HG03066 (cell line): Measurements from ENCODE around the gene BRPF3.

Experiments used
- ATAC-seq: cut with Tn5 transposase; IDR thresholded peaks from one replicate; pipeline ENCODE4 v1.9.1; 2021; ENCODE audit warnings: low read depth; ENCODE audit not compliant: unreplicated experiment

BRPF3 gene

DNA sequence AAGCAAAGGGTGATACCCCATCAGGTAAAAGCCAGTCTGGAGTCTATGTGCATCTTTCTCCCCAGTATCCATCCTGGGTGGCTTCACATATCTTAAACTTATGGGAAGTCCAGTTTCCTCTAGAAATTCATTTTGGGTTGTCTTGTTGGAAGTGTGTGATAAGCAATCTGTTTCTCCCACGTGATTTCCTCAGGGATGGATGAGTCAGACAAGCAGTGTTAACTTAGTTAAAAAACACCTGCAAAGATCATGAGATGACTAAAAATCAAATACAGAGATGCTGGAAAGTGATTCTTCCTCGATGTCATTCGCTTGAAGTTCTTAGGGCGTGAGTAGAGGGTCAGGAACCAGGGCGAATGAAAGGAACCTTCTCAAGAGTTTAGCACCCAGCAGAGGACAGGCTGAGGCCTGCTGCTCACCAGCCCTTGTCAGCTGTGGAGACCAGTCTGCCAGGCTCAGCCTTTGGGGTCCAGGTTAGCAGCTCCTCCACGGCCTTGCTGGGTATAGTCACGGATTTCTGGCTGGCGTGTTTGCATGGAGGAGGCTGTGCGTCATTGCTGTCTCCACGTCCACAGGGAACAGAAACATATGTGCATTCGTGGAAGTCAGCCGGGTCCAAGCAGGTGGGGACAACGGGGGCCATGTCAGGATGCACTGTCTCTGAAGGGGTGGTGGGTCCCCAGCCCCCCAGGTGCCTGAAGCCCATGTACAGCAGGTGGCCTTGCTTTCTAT lies 70.5 kb downstream of the BRPF3 start:
- no peak for ATAC-seq

DNA sequence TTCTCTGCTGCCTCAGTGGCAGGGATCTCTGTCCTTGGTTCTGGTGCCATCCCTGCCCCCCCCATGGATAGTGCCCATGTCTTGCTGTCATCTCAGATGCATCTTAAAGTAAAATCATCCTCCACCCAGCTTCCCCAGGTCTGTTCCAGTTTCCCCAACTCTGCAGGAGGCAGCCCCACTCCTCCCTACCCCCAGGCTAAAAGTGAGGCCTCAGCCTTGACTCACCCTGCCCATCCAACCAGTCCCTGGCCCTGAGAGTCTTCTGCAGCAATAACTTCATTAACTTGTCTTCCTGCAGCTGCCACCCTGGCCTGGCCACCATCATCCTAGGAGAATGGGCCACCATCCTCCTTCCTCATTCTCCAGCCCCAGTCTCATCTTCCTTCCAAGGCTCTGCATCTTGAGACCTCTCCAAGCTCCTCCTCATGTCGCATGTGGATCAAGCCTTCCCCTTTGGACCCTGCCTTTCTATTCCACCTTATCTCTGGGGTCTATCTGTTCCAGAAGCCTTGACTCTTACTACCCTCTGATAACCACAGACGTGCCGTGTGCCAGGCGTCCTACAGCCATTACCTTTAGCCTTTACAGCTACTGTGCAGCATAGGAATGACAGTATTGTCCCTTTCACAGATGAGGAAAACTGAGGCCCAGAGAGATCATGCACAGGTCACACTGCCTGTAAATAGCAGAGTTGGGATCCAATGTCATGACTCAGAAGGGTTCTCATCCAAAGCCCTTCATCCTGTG lies 71.4 kb downstream of the BRPF3 start:
- no peak for ATAC-seq

DNA sequence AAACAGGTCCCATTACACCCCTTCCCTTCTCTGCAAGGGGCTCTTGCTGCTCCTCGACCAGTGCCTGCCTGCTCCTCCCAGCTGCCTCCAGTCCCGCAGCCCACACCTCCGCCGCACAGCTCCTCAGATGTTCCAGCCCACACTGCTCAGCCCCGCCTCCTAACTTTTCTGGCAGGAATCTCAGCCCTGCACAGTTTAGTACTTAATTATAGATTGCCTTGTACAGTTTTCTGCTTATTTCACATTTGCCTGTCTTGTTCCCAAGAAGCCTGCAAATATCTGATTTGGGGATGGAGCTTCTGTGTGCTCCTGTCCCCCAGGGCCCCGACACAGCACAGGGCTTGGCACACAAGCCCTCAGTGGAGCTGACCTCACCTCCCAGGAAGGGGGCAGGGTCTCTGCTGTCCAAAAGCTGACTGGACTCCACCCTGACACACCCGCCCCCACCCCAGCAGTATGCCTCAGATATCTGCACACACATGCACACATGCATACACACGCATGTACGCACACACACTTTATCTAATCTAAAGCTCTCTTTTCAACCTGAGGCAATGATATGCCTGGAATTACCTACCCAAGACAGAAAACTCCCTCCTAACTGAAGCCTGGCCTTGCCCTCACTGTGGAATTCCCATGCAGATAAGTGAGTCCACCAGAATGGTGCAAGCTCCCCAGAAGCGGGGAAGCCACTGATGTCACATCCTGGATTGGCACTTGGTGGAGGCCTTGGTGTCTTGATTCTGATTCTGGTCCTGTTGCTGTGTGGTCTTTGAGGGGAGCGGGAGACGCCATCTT lies 72.1 kb downstream of the BRPF3 start:
- ATAC-seq = no peak

DNA sequence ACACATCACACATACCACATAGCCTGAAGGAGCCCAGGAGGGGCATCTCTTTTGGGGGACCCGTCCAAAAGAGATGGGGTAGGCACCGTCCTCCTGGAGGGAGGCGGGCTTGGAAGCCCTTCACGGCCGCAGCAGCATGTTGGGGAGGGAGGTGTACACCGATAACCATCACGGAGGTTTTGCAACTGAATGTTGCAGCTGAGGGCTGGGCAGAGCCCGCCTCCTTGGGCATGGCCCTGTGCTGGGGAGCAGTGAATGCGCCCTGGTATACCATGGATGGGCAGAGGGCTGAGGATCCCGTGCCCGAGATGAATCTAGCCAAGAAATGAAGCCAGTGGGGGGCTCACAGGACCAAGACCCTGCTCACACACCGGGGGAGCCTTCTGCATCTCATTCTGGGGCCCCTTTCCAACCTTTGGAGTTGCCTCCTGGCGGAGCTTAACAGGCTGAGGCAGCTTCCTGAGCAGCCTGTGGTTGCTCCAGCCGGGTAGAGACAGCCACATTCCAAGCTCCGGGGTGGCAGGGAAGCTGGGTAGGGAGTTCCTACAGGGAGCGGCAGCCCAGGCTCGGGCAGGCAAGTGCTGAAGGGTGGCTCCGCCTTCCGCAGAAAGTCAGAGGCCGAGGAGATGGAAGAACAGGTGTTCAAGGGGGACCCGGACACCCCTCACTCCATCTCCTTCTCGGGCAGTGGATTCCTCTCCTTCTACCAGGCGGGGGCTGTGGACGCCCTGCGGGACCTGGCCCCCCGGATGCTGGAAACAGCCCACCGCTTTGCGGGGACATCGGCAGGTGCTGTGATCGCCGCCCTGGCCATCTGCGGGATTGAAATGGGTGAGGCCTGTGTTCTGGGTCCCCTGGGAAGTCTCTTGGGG lies 73.5 kb downstream of the BRPF3 start, which contains the start of gene PNPLA1:
TSS of gene PNPLA1 (plus strand) at position 227 of the 872 bp plus-strand sequence. CDS start at position 627, 400 bp downstream.
- ATAC-seq = no peak

DNA sequence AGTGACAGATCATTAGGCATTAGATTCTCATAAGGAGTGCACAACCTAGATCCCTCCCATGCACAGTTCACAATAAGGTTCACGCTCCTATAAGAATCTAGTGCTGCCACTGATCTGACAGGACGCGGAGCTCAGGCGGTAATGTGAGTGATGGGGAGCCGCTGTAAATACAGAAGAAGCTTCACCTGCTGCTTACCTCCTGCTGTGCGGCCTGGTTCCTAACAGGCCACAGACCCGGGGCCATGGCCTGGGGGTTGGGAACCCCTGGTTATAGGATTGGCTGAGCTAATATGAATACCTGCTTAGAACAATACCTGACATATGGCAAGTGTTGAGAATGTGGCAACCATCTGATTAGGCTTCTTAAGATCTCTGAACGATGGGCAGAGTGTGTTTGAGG lies 75.7 kb downstream of the BRPF3 start:
- no peak for ATAC-seq

DNA sequence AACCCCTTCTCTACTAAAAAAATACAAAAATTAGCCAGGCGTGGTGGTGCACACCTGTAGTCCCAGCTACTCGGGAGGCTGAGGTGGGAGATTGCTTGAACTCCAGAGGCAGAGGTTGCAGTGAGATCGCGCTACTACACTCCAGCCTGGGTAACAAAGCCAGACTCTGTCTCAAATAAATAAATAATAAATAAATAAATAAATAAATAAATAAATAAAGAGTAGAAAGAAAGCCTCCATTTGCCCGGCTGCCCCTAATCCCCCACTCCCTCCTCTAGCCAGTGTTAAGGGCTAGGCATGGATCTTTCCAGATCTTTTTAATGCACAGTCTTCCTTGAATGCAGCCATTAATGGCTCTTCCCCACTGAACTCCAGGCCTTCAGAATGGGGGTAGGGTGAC lies 76.5 kb downstream of the BRPF3 start:
- ATAC-seq = no peak

DNA sequence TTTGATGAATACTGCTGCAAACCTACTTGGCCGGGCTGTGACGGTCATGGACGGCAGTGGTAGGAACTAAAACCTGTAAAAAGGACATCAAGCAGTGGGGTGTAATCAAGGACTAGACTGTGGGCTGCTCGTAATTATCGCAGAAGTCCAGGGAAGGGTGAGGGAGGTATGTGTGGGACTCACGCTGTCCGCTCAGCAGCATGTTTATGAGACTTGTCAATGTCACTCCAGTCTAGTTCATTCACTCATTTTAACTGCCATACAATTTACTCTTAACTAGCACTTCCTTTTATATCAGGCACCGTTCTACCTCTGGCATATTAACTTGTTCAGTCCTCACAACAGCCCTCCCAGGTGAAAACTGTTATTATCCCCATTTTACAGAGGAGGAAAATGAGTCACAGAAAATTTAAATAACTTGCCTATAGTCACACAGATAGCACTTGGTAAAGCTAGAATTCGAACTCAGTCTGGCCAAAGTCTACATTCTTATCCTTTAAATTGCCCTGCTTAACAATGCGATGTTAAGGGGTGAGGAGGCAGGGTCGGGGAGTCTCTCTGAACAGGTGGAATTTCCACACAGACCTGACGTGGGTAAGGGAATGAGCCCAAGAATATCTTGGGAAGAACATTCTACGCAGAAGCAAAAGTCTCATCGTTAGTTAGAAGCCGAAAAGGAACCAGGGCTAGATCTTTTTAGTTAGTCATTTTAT lies 77.4 kb downstream of the BRPF3 start:
- no peak for ATAC-seq

DNA sequence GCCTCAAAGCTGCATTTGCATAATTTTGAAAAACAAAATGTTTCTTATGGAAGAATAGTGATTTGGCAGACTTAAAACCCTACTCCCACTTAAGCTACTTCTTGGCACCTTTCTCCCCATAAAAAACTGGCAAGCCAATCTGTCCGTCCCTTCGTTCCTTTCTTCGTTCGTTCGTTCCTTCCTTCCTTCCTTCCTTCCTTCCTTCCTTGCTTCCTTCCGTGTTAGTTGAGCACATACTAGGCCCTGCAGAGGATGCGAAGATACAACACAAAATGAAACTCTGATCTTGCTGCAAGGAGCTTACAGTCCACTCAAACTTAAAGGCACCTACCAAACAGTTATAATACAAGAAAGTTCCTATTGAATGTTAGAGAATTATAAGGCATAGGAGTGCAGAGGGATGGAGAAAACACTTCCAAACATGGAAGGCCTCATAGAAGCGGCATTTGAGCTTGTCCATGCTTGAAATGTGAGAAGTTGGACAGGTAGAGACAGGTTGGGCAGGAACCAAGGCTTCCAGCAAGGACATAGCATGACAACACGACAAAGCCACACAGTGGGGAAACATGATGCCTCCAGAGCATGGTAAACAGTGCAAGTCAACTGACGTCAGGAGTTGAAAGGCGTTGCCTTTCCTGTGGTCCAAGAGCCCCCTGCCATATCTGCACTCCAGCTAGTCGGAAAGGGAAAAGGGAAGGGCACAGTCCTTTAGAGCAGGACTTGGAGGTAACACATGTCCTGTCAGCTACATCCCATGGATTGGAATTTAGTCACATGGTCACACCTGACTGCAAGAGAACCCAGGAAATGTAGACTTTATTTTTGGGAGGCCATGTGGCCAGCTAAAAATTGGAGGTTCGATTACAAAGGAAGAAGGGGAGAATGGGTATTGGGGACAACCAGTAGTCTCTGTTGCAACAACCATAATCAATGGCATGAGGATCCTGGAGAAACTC lies 80.3 kb downstream of the BRPF3 start:
- no peak for ATAC-seq

DNA sequence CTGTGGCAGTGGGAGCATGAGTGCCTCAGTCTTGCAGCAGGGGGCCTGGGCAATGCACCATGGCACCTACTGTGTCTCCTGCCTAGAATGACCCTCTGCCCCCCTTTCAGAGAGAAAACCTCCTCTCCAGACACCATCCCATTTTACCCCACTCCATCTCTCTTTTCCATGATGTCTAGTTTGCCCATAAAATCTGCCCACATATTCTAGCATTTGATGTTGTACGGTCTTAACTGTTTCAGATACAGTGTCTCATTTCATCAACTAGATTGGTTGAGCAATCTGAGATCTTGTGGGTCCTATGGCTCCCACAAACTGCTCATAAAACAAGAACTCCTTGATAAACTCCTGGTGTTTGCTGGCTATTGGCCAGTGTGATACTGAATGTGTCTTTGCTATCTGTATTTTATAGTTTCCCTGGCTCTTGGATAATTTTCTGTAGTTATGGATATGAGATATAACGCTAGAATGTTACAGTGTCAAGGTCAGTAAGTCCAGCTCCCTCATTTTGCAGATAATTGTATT lies 81.5 kb downstream of the BRPF3 start:
- no peak for ATAC-seq

DNA sequence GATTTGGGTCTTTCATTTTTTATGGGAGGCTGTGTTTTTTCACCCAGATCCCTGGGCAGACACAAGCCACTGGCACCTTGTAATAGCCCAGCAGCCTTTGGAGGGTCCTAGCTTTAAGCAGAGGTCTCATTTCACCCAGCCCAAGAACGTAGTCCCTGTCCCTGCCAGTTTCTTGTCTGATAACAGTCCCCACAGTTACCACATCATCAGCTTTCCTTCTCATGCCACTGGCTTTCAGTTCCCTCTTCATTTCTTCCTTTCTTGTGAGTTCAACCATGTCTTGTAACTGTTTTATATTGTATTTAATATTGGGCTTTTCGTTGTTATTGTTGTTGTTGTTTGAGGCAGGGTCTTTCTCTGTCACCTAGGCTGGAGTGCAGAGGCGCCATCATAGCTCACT lies 83.9 kb downstream of the BRPF3 start:
- no peak for ATAC-seq

DNA sequence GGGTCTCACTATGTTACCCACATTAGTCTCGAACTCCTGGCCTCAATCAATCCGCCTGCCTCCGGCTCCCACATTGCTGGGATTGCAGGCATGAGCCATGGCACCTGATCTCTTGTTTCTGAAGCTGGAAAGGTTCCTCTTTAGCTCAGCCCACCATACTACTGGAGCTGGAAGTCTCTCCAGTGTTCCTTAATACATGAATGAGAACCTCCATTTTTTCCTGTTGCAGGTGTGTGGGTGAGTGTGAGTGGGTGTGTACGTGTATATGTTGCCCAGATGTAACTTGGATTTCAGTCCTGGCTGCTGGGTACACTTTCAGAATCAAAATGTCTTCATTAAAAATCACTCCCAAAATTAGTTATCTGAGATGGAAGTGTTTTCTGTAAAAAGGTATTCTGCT lies 84.4 kb downstream of the BRPF3 start:
- no peak for ATAC-seq
